Measurements from ENCODE around the gene NBEAL1.

DNA sequence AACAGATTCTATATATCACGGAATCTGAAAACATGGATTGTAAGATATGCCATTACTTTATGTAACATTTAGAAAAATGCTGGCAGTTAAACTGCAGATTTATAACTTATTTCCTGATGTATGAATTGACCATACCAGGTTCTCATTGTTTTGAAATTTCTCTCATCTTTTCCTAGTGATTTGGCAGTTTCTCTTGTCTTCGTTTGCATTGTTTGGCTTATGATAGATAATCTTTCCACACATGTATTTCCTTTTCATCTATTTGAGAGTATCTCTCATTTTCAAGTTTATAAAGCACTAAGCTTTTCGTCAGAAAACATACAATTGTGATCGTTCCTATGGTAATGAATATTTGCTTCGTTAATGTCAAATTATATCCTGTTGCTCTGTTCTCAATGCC lies 16.3 kb downstream of the NBEAL1 start:
- TF ChIP-seq POLR2AphosphoS5 (IDR thresholded peaks at IDR 0.05; ENCODE audit: low read depth, low read length): no peak
- TF ChIP-seq, protein P1, sequence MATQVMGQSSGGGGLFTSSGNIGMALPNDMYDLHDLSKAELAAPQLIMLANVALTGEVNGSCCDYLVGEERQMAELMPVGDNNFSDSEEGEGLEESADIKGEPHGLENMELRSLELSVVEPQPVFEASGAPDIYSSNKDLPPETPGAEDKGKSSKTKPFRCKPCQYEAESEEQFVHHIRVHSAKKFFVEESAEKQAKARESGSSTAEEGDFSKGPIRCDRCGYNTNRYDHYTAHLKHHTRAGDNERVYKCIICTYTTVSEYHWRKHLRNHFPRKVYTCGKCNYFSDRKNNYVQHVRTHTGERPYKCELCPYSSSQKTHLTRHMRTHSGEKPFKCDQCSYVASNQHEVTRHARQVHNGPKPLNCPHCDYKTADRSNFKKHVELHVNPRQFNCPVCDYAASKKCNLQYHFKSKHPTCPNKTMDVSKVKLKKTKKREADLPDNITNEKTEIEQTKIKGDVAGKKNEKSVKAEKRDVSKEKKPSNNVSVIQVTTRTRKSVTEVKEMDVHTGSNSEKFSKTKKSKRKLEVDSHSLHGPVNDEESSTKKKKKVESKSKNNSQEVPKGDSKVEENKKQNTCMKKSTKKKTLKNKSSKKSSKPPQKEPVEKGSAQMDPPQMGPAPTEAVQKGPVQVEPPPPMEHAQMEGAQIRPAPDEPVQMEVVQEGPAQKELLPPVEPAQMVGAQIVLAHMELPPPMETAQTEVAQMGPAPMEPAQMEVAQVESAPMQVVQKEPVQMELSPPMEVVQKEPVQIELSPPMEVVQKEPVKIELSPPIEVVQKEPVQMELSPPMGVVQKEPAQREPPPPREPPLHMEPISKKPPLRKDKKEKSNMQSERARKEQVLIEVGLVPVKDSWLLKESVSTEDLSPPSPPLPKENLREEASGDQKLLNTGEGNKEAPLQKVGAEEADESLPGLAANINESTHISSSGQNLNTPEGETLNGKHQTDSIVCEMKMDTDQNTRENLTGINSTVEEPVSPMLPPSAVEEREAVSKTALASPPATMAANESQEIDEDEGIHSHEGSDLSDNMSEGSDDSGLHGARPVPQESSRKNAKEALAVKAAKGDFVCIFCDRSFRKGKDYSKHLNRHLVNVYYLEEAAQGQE (IDR thresholded peaks at IDR 0.05; ENCODE audit: insufficient read depth in 1 of 2, low read depth in 2 of 2, low read length in 2 of 2): no peak
- no peak for TF ChIP-seq TAF1 (IDR thresholded peaks at IDR 0.05; ENCODE audit: borderline replicate concordance, insufficient read depth, low read length)
- TF ChIP-seq FOXP2 (optimal IDR thresholded peaks at IDR 0.05; ENCODE audit: borderline replicate concordance, extremely low read depth, extremely low read length, insufficient read depth): no peak
- no peak for TF ChIP-seq SIN3A (IDR thresholded peaks at IDR 0.05; ENCODE audit: borderline replicate concordance, insufficient read depth, low read length)
